AG04450 (cell line): ENCODE results near the gene STIM1. TPM values are rescaled to one million over a fixed set of nuclear protein-coding genes. Genes with fewer than 3 reads are reported as not detected.

ENCODE experiments used
- CTCF ChIA-PET: fragments of 300-600, 350-600 bp; formaldehyde crosslinking; extraction: SDS; loops from one replicate; lab custom pipeline; 2022; ENCODE audit warnings: antibody characterized with exemption, inconsistent platforms; lab: Charles Lee
- POLR2A ChIA-PET: fragments of 350-600 bp; formaldehyde crosslinking; extraction: SDS; loops from one replicate; lab custom pipeline; 2021; ENCODE audit warnings: antibody characterized with exemption, inconsistent platforms; lab: Yijun Ruan, JAX
- DNase-seq: peaks from one replicate; pipeline ENCODE4 v3.0.0-alpha.2; 2011; ENCODE audit warnings: low read depth, low spot score
- H3K27ac ChIP-seq: one replicate; pipeline ENCODE4 v1.5.1; 2012; ENCODE audit warnings: low read depth, low read length, control low read depth
- H3K27me3 ChIP-seq: one replicate; pipeline ENCODE4 v1.6.0; 2012; ENCODE audit warnings: low read length; ENCODE audit not compliant: control insufficient read depth, insufficient read depth
- H3K4me3 ChIP-seq: 2 replicates; pipeline ENCODE4 v1.5.1; 2011; ENCODE audit warnings: mild to moderate bottlenecking, low read depth, low read length, control low read depth
- H3K9me3 ChIP-seq: 2 replicates; pipeline ENCODE4 v1.5.1; 2012; ENCODE audit warnings: low read length; ENCODE audit not compliant: control insufficient read depth, insufficient read depth
- polyA plus RNA-seq: library from polyadenylated mRNA; depleted of rRNA; stranded (reverse); fragments of >200 nt; gene quantifications from 2 replicates; pipeline ENCODE4 v1.2.3, GENCODE V29; 2011
- TF ChIP-seq, protein P1 (sequence below): IDR thresholded peaks from 2 replicates; pipeline ENCODE4 v1.5.1; 2011; ENCODE audit warnings: low read depth, low read length, control low read depth, inconsistent platforms

The STIM1 gene
- polyA plus RNA-seq, 1 experiment: 23.4 TPM

DNA sequence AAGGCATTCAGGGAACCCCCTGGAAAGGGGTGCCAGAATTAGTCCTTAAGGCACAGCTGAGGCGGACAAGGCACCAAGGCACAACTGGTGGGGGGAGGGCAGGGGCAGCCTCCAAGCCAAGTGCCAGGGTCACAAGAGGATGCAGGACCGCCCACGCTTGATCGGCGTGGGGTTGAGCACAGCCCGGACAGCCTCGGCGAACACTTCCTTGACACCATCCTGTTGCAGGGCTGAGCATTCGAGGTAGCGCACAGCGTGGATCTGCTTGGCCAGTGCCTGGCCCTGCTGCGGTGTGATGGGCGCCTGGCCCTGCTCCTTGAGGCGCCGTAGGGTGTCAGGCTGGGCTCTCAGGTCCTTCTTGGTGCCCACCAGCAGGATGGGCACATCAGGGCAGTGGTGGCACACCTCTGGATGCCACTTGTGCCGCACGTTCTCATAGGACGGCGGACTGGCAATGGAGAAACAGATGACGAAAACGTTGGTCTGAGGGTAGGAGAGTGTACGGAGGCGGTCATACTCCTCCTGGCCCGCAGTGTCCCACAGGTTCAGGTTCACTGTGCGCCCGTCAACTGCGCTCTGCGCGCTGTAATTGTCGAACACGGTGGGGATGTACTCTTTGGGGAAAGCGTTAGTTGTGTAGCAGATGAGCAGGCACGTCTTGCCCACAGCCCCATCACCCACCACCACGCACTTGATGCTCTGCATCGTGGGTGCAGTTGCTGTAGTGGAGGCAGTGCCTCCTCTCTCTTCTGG is 27.9 kb upstream of the STIM1 start:
- DNase-seq: no peak
- ChIA-PET POLR2A (interaction anchor here (1.1 kb wide), 1 partner anchor 13 kb away, joined by 4 read pairs; the partner anchor contains the start of gene RHOG), CTCF (interaction anchor here (0.6 to 3.1 kb wide), 4 partner anchors 14 to 245 kb away, joined by 3 to 15 read pairs (median 8); no protein-coding TSS in a partner anchor)
- Histone ChIP-seq H3K9me3 (no peaks in the 10 kb centered on the region), H3K27ac (no peak overlapping the region), H3K27me3 (no peaks in the 10 kb centered on the region), H3K4me3 (no peak overlapping the region)
- TF ChIP-seq, protein P1, sequence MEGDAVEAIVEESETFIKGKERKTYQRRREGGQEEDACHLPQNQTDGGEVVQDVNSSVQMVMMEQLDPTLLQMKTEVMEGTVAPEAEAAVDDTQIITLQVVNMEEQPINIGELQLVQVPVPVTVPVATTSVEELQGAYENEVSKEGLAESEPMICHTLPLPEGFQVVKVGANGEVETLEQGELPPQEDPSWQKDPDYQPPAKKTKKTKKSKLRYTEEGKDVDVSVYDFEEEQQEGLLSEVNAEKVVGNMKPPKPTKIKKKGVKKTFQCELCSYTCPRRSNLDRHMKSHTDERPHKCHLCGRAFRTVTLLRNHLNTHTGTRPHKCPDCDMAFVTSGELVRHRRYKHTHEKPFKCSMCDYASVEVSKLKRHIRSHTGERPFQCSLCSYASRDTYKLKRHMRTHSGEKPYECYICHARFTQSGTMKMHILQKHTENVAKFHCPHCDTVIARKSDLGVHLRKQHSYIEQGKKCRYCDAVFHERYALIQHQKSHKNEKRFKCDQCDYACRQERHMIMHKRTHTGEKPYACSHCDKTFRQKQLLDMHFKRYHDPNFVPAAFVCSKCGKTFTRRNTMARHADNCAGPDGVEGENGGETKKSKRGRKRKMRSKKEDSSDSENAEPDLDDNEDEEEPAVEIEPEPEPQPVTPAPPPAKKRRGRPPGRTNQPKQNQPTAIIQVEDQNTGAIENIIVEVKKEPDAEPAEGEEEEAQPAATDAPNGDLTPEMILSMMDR: no peak

DNA sequence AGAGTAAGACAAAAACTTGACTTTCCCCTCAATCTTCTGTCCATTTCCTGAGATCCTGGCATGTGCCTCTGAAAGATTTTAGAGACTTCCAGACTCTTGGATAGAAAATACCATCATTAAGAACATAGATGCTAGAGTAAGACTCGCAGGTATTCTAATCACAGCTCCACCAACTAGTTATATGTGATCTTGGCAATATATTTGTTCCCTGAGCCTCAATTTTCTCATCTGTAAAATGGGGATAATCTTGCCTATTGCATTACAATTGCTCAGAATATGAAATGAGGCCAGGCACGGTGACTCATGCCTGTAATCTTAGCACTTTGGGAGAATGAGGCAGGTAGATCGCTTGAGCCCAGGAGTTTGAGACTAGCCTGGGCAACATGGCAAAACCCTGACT is 25.4 kb upstream of the STIM1 start:
- Histone ChIP-seq H3K27me3 (no peaks in the 10 kb centered on the region), H3K27ac (no peak overlapping the region), H3K4me3 (no peak overlapping the region), H3K9me3 (no peaks in the 10 kb centered on the region)
- DNase-seq: no peak
- ChIA-PET CTCF (interaction anchor here (1.8 kb wide), 1 partner anchor 11 kb away, joined by 9 read pairs; the partner anchor contains the start of gene RHOG), POLR2A (no interaction called here)
- TF ChIP-seq, protein P1: no peak

DNA sequence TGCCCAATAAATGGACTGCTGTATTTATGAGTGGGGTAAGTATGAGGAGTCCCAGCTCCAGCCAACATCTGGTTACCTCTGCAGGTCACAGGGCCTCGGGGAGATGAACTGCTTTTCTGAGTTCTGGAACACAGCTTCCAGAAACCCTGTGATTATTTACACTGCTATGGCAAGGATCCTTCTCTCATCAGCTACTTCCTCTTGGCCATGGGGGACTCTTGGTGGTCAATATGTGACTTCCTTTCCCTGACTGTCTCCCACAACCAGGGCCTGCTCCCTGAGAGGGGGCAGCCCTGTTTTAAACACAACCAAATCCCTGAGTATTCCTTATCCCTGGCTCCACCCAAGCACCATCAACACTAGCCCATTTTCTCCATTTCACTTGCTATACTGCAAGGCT is 24.7 kb upstream of the STIM1 start:
- ChIA-PET POLR2A (no interaction called here), CTCF (interaction anchor here (1.8 kb wide), 1 partner anchor 11 kb away, joined by 9 read pairs; the partner anchor contains the start of gene RHOG)
- Histone ChIP-seq H3K27ac (no peak overlapping the region), H3K27me3 (no peaks in the 10 kb centered on the region), H3K9me3 (no peaks in the 10 kb centered on the region), H3K4me3 (no peak overlapping the region)
- TF ChIP-seq, protein P1: no peak
- no peak for DNase-seq

DNA sequence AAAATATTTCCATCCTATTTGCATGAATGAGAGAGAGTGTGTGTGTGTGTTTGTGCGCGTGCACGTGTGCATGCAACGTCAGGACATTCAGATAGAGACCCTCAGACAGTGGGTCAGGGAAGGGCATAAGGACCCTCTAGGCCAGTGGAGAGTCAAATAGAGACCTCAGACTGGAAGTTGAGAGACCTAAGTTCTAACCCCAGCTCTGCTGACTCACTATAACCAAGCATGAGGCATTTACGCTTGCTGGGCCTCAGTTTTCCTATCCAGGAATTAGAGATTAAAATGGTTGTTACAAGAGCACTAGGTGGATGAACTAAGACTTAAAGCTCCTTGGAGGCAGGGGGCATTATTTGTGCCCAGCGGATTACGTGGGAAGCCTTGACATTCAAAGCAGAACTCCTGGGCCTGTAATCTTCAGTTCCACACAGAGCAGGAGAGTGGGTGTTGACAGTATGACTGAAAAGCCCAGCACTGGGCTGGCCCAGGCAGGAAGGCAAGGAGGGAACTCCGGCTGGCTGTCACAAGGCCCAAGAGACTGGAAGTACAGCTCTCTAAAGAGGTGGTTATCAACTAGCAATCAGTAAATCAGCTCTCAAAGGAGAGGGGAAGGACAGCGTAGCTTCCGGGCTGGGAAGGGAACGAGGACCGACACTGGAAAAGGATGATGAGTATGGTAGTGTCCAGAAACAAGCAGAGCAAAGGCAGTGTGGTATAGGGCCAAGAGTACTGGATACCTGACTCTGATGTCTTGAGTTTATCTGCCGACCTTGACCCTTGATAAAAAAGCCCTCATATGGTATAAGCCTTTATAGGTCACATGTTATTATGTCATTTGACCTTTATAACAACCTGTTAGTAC is 23.9 kb upstream of the STIM1 start:
- H3K4me3 ChIP-seq: no peak overlapping the region
- DNase-seq: no peak
- CTCF ChIA-PET: interaction anchor here (0.6 to 1.8 kb wide), 3 partner anchors 10 to 241 kb away, joined by 4 to 9 read pairs (median 5); partner anchors contain the start of gene RHOG
- POLR2A ChIA-PET: no interaction called here
- TF ChIP-seq, protein P1: no peak
- no peaks in the 10 kb centered on the region for H3K27me3 ChIP-seq
- H3K27ac ChIP-seq: no peak overlapping the region
- H3K9me3 ChIP-seq: no peaks in the 10 kb centered on the region
